KG1 (cell line): Measurements from ENCODE around the gene PDHA1.

Experiments
- DNase-seq: peaks from one replicate; lab custom pipeline; 2025; lab: John Stamatoyannopoulos, UW

Gene PDHA1

DNA sequence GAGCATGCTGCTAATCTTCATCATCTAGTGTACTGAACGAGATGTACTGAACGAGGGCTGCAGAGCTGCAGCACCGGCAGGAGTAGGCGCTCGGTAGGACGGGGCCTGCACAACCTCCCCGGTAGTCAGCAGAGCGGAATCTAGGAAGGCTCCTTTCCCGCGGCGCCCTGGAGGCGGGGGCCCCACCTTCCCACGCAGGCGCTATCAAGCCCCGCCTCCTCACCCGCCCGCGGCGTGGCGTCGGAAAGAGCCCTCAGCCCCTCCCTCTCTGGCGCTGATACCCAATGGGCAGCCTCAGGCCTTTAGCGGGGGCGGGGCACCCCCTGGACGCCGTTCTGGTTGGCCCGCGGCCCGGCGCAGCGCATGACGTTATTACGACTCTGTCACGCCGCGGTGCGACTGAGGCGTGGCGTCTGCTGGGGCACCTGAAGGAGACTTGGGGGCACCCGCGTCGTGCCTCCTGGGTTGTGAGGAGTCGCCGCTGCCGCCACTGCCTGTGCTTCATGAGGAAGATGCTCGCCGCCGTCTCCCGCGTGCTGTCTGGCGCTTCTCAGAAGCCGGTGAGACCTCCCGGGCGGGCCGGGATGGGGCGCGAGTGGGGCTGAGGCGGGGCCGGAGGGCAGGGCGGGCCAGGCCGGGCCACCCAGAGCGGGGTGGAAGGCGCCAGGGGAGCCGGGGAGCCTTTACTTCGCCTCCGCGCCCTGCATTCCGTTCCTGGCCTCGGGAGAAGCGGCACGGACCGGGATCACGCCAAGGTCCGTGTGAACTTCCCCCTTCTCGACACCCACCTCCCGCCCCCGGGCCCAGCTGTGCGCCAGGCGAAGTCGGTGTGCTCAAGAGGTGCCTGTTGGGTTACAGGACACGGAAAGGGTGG lies at the start of gene PDHA1:
Gene PDHA1, plus strand, starts transcription at position 393 of the 874 bp plus-strand sequence. Its CDS starts 111 bp downstream, at position 504.
- peak; percentile 59 for DNase-seq

DNA sequence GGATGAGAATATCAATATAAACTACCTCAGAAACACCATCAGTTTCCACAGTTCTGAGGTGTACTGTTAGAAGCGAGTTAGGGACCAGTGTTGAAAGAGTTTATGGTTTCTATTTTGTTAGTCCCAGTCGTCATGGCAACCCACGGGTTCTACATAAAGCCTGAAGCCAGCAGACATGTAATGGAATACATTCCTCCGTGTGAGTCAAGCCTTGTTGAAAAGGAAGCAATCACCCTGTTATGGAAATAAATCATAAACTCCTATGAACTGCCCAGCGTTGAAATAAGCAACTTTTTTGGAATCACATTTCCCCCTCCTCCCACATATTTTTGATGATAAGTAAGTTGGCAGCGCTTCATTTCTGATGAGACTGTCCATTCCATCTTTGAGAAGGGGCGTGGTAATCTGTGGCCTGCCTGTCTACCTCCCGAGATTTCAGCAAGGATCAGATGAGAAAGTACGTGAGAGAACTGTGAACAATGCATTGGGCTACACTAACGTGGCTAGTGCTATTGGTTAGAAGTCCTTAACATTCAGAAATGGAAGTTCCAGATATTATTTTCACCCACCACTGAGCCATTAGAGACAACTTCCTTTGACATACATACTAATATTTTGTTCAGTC lies 40.4 kb upstream of the PDHA1 start:
- DNase-seq, result no peak

DNA sequence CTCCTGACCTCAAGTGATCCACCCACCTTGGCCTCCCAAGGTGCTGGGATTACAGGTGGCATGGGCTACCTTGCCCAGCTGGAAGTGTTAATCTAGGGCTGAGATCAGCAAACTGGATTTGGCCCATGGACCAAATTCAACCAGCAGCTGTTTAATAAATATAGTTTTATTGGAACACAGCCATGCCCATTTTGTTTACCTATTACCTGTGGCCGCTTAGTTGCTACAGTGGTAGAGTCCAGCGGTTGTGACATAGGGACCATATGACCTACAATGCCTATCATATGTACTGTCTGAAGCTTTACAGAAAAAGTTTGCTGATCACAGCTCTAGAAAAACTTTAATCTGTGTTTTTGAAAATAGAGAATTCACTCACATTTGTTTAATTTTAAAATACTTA lies 17.2 kb upstream of the PDHA1 start:
- DNase-seq, result no peak

DNA sequence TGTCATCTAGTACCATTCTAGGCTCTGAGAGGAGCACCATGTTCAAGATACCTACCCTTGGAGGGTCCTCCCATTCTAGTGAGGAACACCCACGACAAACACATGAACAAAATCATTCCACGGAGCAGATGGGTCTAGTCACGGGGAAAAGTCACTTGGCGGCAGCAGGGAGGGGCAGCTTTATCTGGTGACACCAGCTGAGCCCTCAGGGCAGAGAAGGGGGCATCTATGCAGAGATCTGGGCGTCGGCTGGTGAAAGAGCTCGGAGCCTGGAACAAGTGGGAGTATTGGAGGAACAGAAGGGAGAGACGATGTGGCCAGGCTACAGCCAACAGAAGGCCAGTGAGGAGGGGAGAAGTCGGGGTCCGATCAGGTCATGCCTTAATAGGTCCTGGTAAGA lies 11.9 kb upstream of the PDHA1 start:
- no peak for DNase-seq

DNA sequence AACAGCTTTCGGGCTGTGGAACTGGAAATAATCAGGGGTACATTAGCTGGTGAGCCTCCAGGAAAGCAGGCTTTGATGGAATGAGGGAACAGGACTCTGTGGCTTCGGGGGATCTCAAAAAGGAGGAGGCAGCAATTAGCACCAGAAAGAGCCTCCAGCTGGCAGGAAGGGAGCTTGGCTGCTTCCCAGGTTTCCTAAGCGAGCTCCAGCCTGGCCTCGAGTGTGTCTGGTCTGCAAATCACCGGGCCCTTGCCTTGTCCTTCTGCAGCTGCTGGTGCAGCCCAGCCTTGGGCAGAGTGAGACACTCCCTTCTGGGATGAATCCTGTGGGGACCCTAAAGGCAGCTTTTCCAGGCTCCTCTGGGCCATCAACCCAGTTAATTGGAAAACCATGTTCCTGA lies 10.7 kb upstream of the PDHA1 start:
- DNase-seq, result no peak

DNA sequence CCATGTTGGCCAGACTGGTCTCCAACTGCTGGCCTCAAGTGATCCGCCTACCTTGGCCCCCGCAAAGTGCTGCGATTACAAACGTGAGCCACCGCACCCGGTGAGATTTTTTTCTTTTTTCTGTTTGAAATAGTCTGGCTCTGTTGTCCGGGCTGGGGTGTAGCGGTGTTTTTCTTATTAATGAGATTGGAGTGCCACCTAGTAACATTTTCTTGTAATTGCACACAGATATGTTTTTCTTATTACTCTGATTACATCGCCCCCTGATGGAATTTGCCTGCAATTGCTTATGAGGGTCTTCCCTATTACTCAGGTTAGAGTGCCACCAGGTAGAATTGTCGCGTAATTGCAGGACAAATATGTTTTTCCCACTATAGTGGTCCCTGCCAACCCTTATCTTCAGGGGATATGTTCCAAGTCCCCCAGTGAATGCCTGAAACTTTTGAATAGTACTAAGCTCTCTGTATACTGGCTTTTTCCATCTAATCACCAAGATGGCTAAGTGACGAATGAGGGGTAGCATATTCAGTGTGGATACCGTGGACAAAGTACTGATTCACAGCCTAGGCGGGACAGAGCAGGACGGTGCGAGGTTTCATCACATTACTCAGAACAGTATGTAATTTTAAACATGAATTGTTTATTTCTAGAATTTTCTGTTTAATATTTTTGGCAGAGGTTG lies 8.6 kb upstream of the PDHA1 start:
- DNase-seq, result no peak

DNA sequence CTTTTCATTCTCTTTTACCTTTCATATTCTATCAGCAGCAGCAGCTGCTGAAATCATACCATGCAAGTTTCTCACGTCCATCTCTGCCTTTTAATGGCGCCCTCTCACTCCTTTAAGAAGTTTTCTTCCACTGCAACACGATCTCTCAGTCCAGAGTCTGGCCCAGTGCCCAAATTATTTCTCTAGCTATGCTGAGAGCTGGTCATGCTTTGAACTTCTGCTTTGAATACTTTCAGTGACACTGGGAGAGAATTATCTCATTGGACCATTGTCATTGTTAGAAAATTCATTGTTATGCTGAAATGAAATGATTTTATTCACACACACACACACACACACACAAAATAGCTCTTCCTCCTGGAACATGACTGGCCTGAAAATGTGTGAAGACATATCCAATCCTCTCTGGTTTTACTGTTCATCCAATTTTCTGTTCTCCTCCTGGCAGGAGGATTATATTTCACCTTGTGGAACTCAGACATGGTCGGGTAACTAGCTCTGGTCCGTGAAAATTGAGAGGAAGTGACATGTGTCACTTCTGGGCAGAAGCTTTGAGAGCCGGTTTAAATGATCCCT lies 1.3 kb upstream of the PDHA1 start:
- no peak for DNase-seq

DNA sequence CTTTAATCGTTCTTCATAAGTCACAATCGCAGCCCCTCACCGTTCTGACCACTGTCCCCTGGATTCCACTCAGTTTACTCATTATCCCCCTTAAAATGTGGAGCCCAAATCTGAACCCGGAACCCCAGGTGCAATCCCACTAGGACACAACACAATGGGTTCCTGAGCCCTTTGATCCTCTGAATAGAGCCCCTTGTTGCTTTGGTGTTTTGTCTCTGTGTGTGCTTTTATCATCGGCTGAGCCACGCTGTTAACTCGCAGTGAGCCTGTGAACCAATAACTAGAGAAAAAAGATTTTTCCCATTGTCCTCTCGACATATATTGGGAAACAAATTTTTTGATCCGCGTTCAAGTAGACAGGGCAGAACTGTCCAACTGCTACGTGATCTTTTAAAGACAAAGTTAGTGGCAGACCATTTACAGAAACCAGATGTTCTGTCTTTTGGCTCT lies 617 bp upstream of the PDHA1 start:
- DNase-seq, result no peak

DNA sequence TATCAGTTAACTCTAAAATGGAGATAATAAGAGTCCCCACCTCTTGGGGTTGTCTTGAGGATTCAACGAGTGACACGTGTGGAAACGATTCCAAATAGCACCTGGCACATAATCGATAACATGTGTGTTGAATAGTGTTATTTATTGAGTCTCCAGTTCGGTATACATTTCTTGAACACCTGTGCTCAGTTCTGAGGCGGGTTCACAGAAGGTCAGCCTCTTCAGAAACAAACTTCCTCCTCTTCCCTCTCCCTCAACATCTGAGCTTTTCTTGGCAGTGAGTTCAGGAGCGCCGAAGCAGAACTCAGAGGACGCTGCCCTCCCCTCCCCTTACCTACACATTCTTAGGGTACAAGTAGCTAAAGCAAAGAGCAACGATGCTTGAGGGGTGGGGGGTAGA lies 934 bp downstream of the PDHA1 start:
- DNase-seq, result no peak

DNA sequence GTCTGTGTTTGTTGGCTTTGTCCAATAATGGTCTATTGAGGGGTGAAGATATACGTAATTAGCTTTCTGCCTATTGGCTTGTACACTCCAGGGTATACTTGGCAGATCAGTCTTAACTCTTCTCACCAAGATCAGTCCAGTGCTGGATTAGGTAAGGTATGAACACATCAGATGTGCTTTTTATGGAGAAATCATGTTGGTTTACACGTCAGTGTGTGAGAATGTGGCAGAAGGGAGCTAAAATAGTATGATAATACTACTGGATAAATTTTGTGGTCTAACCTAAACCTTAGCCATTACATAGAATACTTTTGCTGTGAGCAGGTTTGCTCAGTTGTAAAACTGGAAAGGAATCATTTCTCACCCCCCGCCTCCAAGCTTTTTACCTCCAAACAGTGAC lies 4.2 kb downstream of the PDHA1 start:
- no peak for DNase-seq

DNA sequence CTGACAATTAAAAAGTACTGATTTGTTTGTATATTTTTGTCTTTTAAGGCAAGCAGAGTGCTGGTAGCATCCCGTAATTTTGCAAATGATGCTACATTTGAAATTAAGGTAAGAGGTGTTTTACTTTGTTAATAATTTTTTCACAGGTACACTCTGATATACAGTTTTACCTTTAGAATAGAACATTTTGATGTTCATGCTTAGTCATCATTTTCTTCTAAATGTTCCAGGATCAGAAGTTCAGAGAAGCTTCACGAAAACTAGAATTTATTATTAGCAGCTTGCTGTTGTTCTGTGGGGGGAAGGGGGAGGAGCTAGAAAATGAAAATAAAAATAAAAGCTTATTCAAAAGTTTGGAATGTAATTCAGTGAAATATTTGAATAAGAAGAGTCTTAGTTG lies 5.5 kb downstream of the PDHA1 start:
- no peak for DNase-seq

DNA sequence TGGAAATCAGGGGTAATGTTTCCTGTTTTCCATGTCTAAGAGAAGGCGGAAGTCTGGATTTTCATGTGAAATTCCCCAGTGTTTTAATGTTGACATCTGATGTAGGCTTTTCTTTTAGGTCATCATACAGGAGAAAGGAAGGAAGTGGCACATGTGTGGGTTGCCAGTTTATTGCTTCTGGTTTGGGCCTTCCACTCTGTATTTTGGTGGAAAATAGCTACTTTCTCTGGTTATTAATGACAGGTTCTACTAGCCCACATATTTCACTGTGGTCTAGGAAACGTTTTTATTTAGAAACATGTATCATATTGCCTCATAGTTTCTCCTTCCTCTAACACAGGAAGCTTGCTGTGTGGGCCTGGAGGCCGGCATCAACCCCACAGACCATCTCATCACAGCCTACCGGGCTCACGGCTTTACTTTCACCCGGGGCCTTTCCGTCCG lies 7.2 kb downstream of the PDHA1 start:
- no peak for DNase-seq

DNA sequence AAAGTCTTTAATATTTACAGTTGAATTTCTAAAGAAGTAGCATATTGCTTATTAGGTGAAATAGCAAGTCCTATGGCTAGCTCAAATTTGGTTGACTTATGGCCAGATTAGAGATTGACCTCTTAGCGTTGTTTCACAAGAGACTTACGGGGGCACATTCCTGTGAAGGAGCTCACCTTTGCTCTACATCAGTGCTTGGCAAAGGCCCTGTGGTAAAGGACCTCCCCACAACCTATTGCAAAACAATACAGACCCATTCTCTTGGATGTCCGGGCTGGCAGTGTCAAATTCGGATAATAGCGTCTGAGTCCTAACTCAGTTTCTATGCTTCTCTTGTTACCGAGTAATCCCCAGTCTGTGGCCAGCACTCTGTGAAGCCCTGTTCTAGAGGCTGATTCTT lies 10.9 kb downstream of the PDHA1 start:
- DNase-seq, result no peak

DNA sequence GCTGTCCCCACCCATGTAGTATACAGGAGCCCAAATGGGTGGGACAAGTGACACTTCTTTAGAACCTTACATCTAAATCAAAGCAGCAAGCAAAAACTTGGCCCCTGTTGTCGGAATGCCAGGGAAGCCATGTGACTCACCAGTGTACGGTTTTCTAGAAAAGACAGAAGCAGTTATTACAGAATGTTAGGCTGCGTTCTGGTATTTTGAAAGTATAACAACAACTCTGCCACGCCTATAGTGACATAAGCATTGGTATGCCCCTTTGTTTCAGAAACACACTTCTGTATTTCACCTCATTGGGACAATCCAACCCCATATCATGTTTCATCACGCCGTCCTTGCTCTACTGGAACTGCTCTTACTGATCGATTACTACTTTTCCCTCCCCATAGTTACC lies 14.8 kb downstream of the PDHA1 start:
- DNase-seq, result no peak

DNA sequence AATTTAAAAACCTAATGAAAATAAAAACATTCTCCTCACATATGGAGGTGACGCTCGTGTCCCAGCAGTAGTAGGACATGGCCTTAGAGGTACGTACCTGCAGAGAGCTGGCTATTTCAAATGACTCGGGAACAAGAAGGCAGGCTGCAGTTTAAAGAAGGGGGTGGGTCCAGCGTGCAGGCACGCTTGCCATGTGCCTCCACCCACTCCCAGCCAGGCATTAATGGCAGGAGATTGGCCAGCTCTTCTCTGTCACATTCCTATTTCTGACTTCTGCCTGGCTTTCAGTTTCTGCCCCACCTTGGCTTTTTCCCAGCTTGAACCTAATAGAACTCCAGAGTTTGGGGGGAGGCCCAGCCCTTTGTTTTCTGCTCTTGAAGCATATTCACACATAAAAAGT lies 17.2 kb downstream of the PDHA1 start:
- no peak for DNase-seq

DNA sequence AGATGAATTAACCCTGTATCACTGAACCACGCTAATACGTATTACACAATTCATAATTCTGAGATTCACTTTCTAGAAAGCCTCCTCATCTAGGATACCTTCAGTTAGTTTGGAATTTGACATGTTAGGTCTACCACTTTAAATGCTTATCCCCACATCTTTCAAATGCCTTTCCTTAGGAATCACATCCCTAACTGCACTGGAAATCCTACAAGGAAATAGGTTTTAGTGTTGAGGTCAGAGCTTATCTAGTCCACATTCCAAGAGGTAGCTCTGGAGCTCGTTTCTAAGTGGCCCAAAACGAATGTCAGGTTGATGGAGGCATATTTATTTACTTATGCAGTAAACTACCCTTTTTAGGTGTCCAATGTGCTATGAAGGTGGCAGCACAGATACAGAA lies 18.0 kb downstream of the PDHA1 start:
- DNase-seq, result no peak

DNA sequence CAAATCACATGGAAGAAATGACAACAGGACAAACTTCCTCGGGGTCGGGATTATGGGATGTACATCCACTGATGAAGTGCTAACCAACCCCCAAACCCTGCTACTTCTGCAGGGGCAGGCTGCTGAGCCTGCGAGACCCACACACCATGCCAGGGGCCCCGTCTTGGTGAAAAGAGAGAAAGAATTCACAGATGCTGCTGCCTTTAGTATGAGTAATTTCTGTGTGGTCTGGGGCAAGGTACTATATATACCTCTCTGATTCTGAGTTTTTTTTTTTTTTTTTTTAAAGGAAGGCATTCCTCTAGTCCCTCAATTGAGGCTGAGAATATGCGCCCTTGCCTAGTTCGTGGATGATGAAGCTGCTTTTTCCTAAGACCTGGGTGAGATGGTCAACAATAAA lies 24.8 kb downstream of the PDHA1 start:
- DNase-seq, result no peak

DNA sequence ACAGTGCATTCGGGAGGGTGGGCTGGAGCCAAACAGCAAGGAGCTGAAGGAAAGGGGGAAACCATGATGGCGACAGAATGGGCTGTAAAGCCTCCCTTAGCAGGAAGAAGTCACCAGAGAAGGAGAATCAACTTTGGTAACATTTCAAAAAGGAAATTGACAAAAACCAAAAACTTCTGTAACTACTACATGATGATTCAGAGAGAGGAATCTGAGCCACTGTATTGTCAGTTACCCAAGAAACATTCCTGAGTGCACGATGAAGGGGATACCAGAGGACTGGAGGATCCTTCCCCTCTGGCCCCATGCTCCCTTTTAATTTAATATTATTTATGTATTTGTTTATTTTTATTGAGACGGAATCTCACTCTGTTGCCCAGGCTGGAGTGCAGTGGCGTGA lies 26.3 kb downstream of the PDHA1 start:
- no peak for DNase-seq

DNA sequence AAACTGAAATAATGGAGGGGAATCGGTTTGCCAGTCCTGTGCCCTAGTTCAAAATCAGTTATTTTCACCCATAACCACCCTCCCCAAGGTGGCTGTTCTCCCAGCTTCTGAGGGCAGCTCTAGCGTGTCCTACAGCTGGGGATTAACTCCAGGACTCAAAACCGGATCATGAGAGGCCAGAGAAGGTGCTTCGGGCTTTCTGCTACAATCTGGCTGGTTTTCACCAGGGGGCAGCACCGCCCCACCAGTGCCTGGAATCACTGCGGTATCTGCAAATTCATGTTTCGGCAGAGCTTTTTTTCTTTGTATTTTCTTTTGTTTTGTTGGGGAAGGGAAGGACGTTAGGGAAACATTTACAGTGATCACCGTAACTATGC lies 28.4 kb downstream of the PDHA1 start:
- peak; percentile 4 for DNase-seq

DNA sequence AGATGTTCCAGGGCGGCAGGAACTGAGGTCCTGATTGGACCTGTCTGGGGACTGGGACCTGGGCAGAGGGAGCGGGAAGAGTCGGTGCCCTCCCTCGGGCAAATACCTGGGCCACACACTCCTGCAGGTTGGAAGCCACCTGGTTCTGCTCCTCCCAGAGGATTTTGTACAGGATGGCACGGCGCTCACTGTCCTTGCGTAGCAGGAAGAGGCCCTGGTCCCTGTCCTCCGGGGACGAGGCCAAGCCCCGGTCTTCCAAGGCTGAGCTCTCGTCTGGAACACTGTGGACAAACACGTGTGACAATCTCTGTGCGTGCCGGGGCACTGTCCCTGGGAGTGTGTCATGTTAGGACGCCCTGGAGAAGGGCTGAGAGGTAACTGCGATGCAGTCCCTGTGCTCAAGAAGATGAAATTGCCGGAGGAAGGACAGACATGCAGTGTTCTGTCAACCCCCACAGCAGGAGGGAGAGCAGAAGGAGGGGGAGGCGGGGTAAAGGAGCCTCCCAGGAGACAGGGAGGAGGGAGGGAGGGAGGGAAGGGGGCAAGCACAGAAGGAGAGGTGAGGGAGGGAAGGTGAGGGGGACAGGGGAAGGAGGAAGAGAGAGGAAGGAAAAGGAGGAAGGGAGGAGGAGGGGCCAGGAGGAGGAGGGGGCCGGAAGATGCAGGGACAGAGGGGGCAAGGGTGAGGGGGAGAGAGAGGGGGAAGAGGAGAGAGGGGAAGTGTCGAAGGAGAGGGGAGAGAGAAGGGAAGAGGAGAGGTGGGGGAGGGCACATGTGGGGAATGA lies 29.0 kb downstream of the PDHA1 start:
- no peak for DNase-seq

DNA sequence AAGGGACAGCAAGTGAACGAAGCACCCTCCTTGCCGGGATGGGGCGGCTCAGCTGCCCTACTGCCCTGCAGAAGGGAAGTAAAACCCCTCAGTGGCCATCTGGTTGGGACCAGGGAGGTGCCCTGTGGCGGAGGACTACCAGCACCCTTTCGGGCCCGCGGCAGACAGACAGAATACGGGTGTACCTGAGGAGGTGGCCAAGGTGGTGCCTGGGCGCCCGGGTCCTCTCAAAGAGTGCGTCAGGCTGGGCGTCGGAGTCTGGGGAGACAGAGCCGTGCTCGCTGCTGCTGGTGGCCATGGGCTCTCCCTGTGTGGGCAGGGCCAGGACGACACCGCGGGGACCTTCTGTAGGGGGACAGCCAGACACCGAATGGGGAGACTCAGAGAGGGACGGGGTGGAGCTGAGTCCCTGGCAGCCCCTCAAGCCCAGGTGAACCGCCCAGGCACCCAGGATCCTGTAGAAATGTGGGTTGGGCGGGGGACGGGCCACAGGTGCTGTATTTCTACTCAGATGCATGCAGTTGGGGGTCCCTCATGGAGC lies 29.7 kb downstream of the PDHA1 start:
- DNase-seq, result no peak

DNA sequence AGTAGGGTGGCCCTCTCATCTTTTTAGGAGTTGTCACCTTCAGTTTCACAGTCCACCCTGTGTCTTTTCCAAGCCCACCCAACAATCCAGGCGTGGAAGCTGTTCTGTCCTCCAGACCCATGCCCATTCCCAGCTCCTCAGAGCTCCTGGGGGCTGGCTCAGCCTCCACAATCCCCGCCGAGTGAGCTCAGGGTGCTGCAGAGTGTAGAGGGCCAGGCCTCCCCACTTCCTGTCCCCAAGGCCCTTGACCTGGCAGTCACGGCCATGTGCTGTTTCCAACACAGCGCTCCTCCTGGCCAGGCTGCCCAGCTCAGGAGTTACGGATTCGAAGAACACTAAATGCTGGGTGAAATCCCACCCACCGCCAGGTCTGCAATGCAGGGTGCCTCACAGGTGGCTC lies 31.8 kb downstream of the PDHA1 start:
- no peak for DNase-seq
